ENCODE data around the gene ALDH7A1. TPM values are rescaled to one million over a fixed set of nuclear protein-coding genes. Genes with fewer than 3 reads are reported as not detected.
A peak's percentile ranks its signal among the peaks of the same experiment; 100 is the strongest.

Gene ALDH7A1
- total and polyA plus RNA-seq, 10 of the 15 experiments (the other 5 are each of a cell fraction or from before 2014, with no cell fraction given), result 0.18 to 1.0 (median 0.41) TPM; not detected in 1

- TSS peak; percentile 54 for BruUV-seq (replicated peaks)
- Histone ChIP-seq H4K20me1 (ENCODE audit: control insufficient read depth, insufficient read depth) (no peaks in the 10 kb centered on the region), H3K27me3 (replicated peaks in 1 of 2; ENCODE audit: control insufficient read depth in 2 of 2, insufficient read depth in 2 of 2, low read length in 1 of 2) (no peaks in the 10 kb centered on the region), H3K9ac (ENCODE audit: control insufficient read depth, insufficient read depth, low read length) (no peak overlapping the region), H3K36me3 (ENCODE audit: control insufficient read depth in 2 of 2, insufficient read depth in 2 of 2, low read length in 1 of 2) (peaks cover 0 to 18% of the 10 kb centered on the region in 2 experiments; a peak in 1 of 4 replicates), H3K4me1 (ENCODE audit: control insufficient read depth, insufficient read depth, low read length) (no peaks in the 10 kb centered on the region; the same call in 1 of the 2 replicates), H3K4me3 (peak overlapping the region; percentile 14; the same call in 1 of the 2 replicates), H3K27ac (ENCODE audit: control insufficient read depth, insufficient read depth) (no peak overlapping the region; the same call in 1 of the 2 replicates), H2AFZ (ENCODE audit: control insufficient read depth, low read depth, low read length) (no peak overlapping the region), H3K4me2 (ENCODE audit: control insufficient read depth, insufficient read depth) (peak overlapping the region; percentile 58), H3K79me2 (ENCODE audit: control insufficient read depth, insufficient read depth, low read length) (peaks cover 47% of the 10 kb centered on the region), H3K9me3 (replicated peaks; ENCODE audit: control insufficient read depth, insufficient read depth, low read length) (peaks cover 4% of the 10 kb centered on the region; the same call in 2 of the 3 replicates)
- POLR2A ChIA-PET, result interaction anchor here (0.7 kb wide), 1 partner anchor 175 kb away, joined by 3 read pairs; no protein-coding TSS in a partner anchor
- ATAC-seq (no peak), FAIRE-seq (no peak), DNase-seq (ENCODE audit: low read depth, low spot score) (no peak)
- intact Hi-C loops (cut with micrococcal nuclease; ENCODE audit: unreplicated experiment), result loop anchor here (5.0 kb wide), 1 partner anchor 246 kb away; no protein-coding TSS in a partner anchor
- WGBS (ENCODE audit: insufficient coverage, insufficient replicate concordance, low lambda C conversion rate, missing lambda C conversion rate), result 98% methylated on average over 6 of the region's 6 CpGs
- CTCF ChIA-PET, result interaction anchor here (0.6 to 1.2 kb wide), 6 partner anchors 17 to 1956 kb away, joined by 3 to 4 read pairs (median 3); no protein-coding TSS in a partner anchor
- SMC1A ChIA-PET (ENCODE audit: uncharacterized antibody, unreplicated experiment), result no interaction called here
- in situ Hi-C loops (cut with MboI), result no loop called here
- RAD21 ChIA-PET (ENCODE audit: unreplicated experiment), result no interaction called here
- TF ChIP-seq CUX1 (IDR thresholded peaks at IDR 0.05; ENCODE audit: insufficient replicate concordance, low read depth, low read length), result no peak
- TF ChIP-seq ZBTB11 (CRISPR knock-in tag; IDR thresholded peaks at IDR 0.05), result no peak
- TF ChIP-seq TCF7 (IDR thresholded peaks at IDR 0.05; ENCODE audit: borderline replicate concordance), result no peak
- no peak for TF ChIP-seq PML (IDR thresholded peaks at IDR 0.05; ENCODE audit: low read length)
- TF ChIP-seq E2F8 (IDR thresholded peaks at IDR 0.05; ENCODE audit: low read depth, partially characterized antibody), result no peak
- TF ChIP-seq PAX5 (IDR thresholded peaks at IDR 0.05; ENCODE audit: borderline replicate concordance, low read depth, low read length), result no peak
- no peak for TF ChIP-seq STAT1 (conservative IDR thresholded peaks at IDR 0.05)
- TF ChIP-seq ASH2L (IDR thresholded peaks at IDR 0.05; ENCODE audit: borderline replicate concordance, low read depth), result no peak
- TF ChIP-seq, protein P1, sequence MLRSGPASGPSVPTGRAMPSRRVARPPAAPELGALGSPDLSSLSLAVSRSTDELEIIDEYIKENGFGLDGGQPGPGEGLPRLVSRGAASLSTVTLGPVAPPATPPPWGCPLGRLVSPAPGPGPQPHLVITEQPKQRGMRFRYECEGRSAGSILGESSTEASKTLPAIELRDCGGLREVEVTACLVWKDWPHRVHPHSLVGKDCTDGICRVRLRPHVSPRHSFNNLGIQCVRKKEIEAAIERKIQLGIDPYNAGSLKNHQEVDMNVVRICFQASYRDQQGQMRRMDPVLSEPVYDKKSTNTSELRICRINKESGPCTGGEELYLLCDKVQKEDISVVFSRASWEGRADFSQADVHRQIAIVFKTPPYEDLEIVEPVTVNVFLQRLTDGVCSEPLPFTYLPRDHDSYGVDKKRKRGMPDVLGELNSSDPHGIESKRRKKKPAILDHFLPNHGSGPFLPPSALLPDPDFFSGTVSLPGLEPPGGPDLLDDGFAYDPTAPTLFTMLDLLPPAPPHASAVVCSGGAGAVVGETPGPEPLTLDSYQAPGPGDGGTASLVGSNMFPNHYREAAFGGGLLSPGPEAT (IDR thresholded peaks at IDR 0.05; ENCODE audit: low read depth), result no peak
Observed at GRCh38 chr5:126603402-126603991, 8.5 kb upstream of the ALDH7A1 start.
